Gastrocnemius medialis (tissue), 4 donors: ENCODE results near the gene HINT2. TPM values are rescaled to one million over a fixed set of nuclear protein-coding genes. Genes with fewer than 3 reads are reported as not detected.

Experiments used
- ATAC-seq, 2 donors: fragments of 150-250 bp; one replicate each; pipeline ENCODE4 v1.9.1; 2016
- DNase-seq, 2 donors: peaks; one replicate each; pipeline ENCODE4 v3.0.0-alpha.2; 2019
- H3K27ac ChIP-seq, 4 donors: fragments of 200-600 bp; sonication (generic); 1 replicate in 1 of 4; 2 replicates in 3 of 4; pipeline ENCODE4 v1.5.1; 2016 to 2018; ENCODE audit warnings: mild to moderate bottlenecking in 2 of 4, moderate library complexity in 1 of 4
- H3K27me3 ChIP-seq, 3 donors: fragments of 200-600 bp; sonication (generic) in 2 of 3; 1 replicate in 1 of 3; 2 replicates in 2 of 3; pipeline versions ENCODE4 v1.5.1 to v1.6.0; 2016 to 2019; ENCODE audit warnings: mild to moderate bottlenecking in 1 of 3, moderate library complexity in 1 of 3
- H3K36me3 ChIP-seq, 2 donors: fragments of 200-600 bp; sonication (generic) in 1 of 2; one replicate each; pipeline ENCODE4 v1.5.1; 2017 to 2018
- H3K4me1 ChIP-seq, 2 donors: fragments of 200-600 bp; sonication (generic) in 1 of 2; one replicate each; pipeline ENCODE4 v1.5.1; 2016 to 2017; ENCODE audit warnings: mild to moderate bottlenecking in 2 of 2
- H3K4me3 ChIP-seq, 4 donors: fragments of 200-600 bp; sonication (generic) in 3 of 4; 1 replicate in 1 of 4; 2 replicates in 3 of 4; pipeline ENCODE4 v1.5.1; 2016 to 2019; ENCODE audit warnings: mild to moderate bottlenecking in 2 of 4
- H3K9me3 ChIP-seq, 3 donors: fragments of 200-600 bp; sonication (generic) in 2 of 3; 1 replicate in 1 of 3; 2 replicates in 2 of 3; pipeline ENCODE4 v1.5.1; 2016 to 2019
- POLR2A ChIP-seq, 2 donors: fragments of 450-650 bp; IDR thresholded peaks; one replicate each; pipeline ENCODE4 v1.6.1; 2017; ENCODE audit warnings: antibody characterized with exemption in 2 of 2, mild to moderate bottlenecking in 2 of 2, moderate library complexity in 2 of 2
- in situ Hi-C, 4 donors: fragments of 200-750 bp; cut with MboI; loops; one replicate each; pipeline versions ENCODE4 v1.15.0 to v1.8.0; 2017; ENCODE audit warnings: low sequenced_read_pairs in 4 of 4
- intact Hi-C: fragments of 100-400 bp; cut with DNase I; formaldehyde crosslinking; loops from one replicate; pipeline ENCODE4 v1.15.1; 2023; ENCODE audit warnings: low total_unique reads
- total RNA-seq, 4 donors: library from RNA; depleted of rRNA; stranded (reverse); fragments of >200 nt; gene quantifications; one replicate each; pipeline versions ENCODE4 v1.1.0 to v1.2.3, GENCODE V29; 2016
- TF ChIP-seq, protein P1 (sequence below), 5 experiments: fragments of 450-650 bp in 3 of 5; fragments of 200-600 bp in 2 of 5; sonication (generic) in 2 of 5; IDR thresholded peaks in 4 of 5; conservative IDR thresholded peaks in 1 of 5; 1 replicate in 4 of 5; 2 replicates in 1 of 5; pipeline ENCODE4 v1.5.1; 2016 to 2019; ENCODE audit warnings: antibody characterized with exemption in 5 of 5, mild to moderate bottlenecking in 3 of 5, moderate library complexity in 3 of 5

The HINT2 gene
- total RNA-seq, 4 donors from 2014 or later = 4.5 to 26.7 (median 22.0) TPM

DNA sequence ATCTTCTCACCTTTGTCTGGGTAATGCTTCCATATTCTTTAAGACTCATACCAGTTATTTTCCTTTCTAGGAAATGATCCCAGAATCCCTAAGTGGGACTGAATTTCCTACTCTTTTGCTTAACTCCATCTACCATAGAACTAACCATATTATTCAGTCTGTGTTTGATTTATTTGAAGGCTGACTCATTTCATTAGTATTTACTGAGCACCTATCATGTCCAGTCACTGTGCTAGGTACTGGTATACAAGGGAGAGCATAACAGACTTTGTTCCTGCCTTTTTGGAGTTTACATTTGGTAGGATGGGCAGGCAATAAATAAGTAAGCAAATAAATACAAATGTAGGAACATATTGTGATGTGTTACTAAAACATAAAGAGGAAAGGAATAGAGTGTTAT, 19.1 kb downstream of the HINT2 start:
- intact Hi-C loops (no loop called here), in situ Hi-C loops (loop anchor here in 1 of 4 donors (10.0 kb wide), 1 partner anchor 79 kb away; the partner anchor contains the start of gene OR13J1)
- ATAC-seq = no peak

GRCh38 chr9:35793461-35793860, 21.4 kb downstream of the HINT2 start:
- in situ Hi-C loops (loop anchor here in 2 of 4 donors (5.0 to 10.0 kb wide), 2 partner anchors 81 to 89 kb away; partner anchors contain the start of gene OR13J1 (in 1 of the 2)), intact Hi-C loops (no loop called here)
- Histone ChIP-seq H3K9me3 (no peaks in the 10 kb centered on the region), H3K4me3 (peak overlapping the region in 2 of 4 donors; percentile 16 to 67), H3K27me3 (no peaks in the 10 kb centered on the region), H3K27ac (peak overlapping the region; percentile 1 to 86 (median 66)), H3K36me3 (no peaks in the 10 kb centered on the region), H3K4me1 (peaks cover 29 to 34% of the 10 kb centered on the region in 2 donors)
- no peak for TF ChIP-seq POLR2A (IDR thresholded peaks at IDR 0.05)
- TF ChIP-seq, protein P1, sequence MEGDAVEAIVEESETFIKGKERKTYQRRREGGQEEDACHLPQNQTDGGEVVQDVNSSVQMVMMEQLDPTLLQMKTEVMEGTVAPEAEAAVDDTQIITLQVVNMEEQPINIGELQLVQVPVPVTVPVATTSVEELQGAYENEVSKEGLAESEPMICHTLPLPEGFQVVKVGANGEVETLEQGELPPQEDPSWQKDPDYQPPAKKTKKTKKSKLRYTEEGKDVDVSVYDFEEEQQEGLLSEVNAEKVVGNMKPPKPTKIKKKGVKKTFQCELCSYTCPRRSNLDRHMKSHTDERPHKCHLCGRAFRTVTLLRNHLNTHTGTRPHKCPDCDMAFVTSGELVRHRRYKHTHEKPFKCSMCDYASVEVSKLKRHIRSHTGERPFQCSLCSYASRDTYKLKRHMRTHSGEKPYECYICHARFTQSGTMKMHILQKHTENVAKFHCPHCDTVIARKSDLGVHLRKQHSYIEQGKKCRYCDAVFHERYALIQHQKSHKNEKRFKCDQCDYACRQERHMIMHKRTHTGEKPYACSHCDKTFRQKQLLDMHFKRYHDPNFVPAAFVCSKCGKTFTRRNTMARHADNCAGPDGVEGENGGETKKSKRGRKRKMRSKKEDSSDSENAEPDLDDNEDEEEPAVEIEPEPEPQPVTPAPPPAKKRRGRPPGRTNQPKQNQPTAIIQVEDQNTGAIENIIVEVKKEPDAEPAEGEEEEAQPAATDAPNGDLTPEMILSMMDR (IDR thresholded peaks at IDR 0.05 in 4 of 5, conservative IDR thresholded peaks at IDR 0.05 in 1 of 5) = no peak
- DNase-seq (no peak), ATAC-seq (no peak)

More for the DNA sequence above, 19.1 kb downstream of the HINT2 start:
- H3K27ac ChIP-seq = no peak overlapping the region
- peaks cover 0 to 10% of the 10 kb centered on the region in 2 donors for H3K36me3 ChIP-seq
- peaks cover 25 to 27% of the 10 kb centered on the region in 2 donors for H3K4me1 ChIP-seq
- no peaks in the 10 kb centered on the region for H3K27me3 ChIP-seq
- H3K9me3 ChIP-seq = no peaks in the 10 kb centered on the region
- no peak overlapping the region for H3K4me3 ChIP-seq
- DNase-seq = no peak
- TF ChIP-seq, protein P1 (IDR thresholded peaks at IDR 0.05 in 4 of 5, conservative IDR thresholded peaks at IDR 0.05 in 1 of 5) = no peak
- TF ChIP-seq POLR2A (IDR thresholded peaks at IDR 0.05) = no peak

GRCh38 chr9:35792826-35793225, 22.0 kb downstream of the HINT2 start:
- no peak for ATAC-seq
- Histone ChIP-seq H3K27ac (peak overlapping the region; percentile 81 to 88 (median 84)), H3K4me1 (peaks cover 29 to 34% of the 10 kb centered on the region in 2 donors), H3K36me3 (no peaks in the 10 kb centered on the region), H3K9me3 (no peaks in the 10 kb centered on the region), H3K27me3 (no peaks in the 10 kb centered on the region), H3K4me3 (peak overlapping the region in 3 of 4 donors; percentile 4 to 67 (median 16))
- intact Hi-C loops (no loop called here), in situ Hi-C loops (loop anchor here in 2 of 4 donors (5.0 to 10.0 kb wide), 2 partner anchors 82 to 89 kb away; partner anchors contain the start of gene OR13J1 (in 1 of the 2))
- TF ChIP-seq, protein P1 (IDR thresholded peaks at IDR 0.05 in 4 of 5, conservative IDR thresholded peaks at IDR 0.05 in 1 of 5) = no peak
- TF ChIP-seq POLR2A (IDR thresholded peaks at IDR 0.05) = no peak
- DNase-seq = no peak

- H3K36me3 ChIP-seq = no peaks in the 10 kb centered on the region
- DNase-seq (peak in 1 of 2 donors; percentile 31), ATAC-seq (no peak)
- peak overlapping the region; percentile 67 to 73 (median 69) for H3K4me3 ChIP-seq
- no peaks in the 10 kb centered on the region for H3K27me3 ChIP-seq
- peaks cover 29 to 34% of the 10 kb centered on the region in 2 donors for H3K4me1 ChIP-seq
- peak overlapping the region; percentile 81 to 88 (median 84) for H3K27ac ChIP-seq
- no peaks in the 10 kb centered on the region for H3K9me3 ChIP-seq
- intact Hi-C loops = no loop called here
- in situ Hi-C loops = loop anchor here in 2 of 4 donors (5.0 to 10.0 kb wide), 2 partner anchors 83 to 90 kb away; partner anchors contain the start of gene OR13J1 (in 1 of the 2)
- no peak for TF ChIP-seq POLR2A (IDR thresholded peaks at IDR 0.05)
- TF ChIP-seq, protein P1 (IDR thresholded peaks at IDR 0.05 in 4 of 5, conservative IDR thresholded peaks at IDR 0.05 in 1 of 5) = no peak
Measured at GRCh38 chr9:35792024-35792813, 22.6 kb downstream of the HINT2 start.
